SIG-M5 (cell line): Measurements from ENCODE around the gene TCF25.
"Not testable (repeated sequence)": the region's sequence is repeated elsewhere in the genome, so short reads cannot be mapped to it uniquely, and the experiment has no call there.

Experiments used
- DNase-seq: peaks from one replicate; lab custom pipeline; 2025; lab: John Stamatoyannopoulos, UW

Gene TCF25

DNA sequence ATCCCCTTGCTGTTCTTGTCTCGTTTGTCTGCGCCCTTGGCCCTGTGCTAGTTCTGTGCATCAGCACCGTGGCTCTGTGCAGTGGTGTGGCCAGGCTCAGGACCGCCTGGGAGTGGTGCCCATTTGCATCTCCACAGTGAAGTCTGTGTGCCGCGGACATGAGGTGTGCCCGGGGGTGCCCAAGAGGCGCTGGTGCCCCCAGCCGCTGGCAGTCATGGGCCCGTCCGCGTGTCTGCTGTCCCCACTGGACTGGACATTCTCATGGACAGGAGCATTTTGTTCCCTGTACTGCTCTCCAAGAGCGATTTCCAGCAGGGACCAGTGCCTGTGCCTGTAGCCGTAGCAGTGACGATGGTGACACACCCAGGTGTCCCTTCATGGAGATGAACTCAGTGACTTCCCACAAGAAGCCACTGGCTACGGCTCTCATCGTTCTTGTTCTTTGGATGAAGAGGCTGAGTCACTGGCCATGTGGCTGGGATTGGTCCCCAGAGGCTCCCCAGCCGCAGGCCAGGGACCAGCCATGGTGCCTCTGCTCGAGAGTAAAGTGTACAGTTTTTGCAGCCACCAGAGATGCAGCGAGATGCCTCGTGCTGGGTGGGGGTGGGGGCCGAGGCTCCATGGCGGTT is 32.2 kb downstream of the TCF25 start:
- no peak for DNase-seq

DNA sequence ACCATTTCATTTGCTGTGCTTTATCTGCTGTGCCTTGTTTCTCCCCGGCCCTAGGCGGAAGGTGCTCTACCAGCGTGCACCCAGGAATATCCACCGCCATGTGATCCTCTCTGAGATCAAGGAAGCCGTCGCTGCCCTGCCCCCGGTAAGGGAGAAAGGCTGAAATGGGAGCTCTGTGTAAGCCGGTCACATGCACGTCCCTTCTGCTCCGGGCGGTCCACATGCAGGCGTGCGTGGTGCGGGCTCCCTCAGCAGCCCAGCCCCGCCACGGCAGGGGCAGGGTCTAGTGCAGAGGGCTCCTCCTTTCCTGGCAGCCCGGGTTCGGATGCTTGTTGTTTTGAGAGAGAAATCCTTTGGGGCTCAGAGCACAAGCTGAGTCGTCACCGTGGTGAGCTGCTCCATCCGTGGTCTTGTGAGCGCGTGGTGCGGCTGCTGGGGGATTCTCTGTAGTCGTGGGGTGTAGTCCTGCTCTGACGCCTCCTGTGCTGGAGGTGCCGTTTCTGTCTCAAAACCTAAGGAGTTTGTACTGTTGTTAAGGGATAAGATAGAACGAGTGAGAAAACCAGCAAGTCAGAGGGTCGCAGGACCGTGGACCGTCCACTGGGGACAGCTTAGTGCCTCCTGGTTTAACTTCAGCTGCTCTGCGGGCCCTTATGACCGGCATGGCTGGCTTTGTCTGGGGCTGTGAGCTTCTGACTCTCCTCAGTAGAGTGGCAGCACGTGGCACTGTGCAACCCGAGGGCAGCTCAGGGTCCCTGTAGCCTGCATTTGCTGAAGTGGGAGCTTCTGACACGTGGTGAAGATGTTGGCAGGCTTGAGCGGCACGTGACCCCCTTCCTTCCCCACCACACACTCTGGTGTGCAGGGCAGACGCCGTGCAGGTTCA is 33.0 kb downstream of the TCF25 start:
- DNase-seq, result no peak

DNA sequence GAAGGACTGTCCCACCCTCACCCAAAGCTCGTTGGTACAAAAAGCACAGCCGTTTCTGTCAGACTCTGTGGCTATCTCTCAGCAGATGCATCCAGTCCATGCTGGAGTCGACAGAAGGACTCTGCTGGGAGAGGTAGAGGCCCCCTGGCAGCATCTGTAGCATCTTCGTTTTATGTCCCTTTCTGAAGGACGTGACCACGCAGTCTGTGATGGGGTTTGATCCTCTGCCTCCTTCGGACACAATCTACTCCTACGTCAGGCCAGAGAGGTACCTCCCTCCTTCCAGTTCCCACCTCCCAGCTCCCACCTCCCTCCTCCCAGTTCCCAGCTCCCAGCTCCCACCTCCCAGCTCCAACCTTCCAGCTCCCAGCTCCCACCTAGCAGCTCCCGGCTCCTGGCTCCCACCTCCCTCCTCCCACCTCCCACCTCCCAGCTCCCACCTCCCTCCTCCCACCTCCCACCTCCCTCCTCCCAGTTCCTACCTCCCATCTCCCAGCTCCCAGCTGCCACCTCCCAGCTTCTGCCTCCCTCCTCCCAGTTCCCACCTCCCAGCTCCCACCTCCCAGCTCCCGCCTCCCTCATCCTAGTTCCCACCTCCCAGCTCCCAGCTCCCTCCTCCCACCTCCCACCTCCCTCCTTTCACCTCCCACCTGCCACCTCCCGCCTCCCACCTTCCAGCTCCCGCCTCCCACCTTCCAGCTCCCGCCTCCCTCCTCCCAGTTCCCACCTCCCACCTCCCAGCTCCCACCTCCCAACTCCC is 33.8 kb downstream of the TCF25 start:
- DNase-seq, result no peak

DNA sequence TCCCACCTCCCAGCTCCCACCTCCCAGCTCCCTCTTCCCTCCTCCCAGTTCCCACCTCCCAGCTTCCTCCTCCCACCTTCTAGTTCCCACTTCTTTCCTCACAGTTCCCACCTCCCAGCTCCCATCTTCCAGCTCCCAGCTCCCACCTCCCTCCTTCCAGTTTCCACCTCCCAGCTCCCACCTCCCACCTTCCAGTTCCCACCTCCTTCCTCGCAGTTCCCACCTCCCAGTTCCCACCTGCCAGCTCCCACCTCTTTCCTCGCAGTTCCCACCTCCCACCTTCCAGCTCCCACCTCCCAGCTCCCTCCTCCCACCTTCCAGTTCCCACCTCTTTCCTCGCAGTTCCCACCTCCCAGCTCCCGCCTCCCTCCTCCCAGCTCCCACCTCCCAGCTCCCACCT is 34.8 kb downstream of the TCF25 start:
- DNase-seq, result no peak

DNA sequence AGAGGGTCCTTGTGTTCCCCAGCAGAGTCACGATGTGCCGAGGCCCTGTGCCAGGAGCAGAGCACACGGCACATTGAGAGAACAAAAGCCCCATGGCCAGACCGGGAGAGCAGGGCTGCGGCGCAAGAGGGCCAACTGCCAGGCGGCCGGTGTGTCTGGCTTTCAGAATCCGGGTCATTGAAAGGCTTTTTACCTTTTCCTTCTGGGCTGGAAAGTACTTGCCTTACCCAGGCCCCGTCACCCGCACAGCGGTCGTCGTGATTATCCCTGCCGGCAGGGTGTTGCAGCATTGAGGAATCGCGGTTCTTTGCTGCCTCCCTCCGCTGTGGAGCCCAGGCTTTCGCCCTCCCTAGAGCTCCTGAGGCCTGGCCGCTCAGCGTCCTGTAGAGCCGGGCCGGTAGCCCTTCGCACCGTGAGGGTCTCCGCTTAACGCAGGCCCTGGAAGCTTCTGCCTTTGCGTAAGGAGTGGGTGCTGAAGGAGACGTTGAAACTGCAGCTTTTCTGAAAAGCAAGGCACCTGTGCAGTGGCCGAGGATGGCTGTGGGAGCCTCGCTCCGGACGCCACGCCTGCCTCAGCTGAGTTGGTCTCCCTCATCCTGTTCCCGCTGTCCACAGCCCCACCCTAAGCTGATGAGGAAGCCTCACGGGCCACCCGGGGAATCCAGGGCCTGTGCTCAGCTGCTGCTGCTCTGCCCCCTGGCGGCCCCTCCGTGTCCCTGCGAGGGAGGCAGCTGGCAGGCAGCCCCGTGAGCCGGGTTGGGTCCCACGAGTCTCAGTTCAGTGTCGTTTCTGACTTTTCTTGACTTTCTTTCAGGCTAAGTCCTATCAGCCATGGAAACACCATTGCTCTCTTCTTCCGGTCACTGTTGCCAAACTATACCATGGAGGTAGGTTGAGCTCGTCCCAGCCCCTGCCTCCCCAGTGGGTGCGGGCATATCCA is 36.7 kb downstream of the TCF25 start:
- DNase-seq, result no peak

DNA sequence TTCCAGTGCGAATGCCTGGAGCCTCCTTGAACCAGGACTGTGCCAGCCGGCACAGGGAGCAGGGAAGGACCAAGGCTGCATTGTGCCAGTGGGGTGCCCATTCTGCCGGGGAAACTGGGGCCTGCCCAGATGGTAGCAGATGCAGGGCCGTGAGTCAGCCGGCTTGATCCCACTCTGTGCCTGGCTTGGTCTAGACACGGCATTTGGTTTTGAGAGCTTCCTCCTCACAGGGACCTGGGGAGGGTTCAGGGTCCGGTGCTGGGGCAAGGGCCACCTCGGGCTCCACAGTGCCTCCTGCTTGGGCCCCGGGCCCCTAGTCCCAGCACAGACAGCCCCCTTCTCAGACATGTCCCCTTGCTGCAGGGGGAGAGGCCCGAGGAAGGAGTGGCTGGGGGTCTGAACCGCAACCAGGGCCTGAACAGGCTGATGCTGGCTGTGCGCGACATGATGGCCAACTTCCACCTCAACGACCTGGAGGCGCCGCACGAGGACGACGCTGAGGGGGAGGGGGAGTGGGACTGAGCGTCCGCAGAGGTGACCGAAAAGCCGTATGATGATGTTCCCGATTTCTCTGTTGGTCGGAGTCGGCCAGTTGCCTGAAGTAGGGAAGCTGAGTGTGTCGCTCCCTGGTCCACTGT is 37.4 kb downstream of the TCF25 start:
- no peak for DNase-seq

DNA sequence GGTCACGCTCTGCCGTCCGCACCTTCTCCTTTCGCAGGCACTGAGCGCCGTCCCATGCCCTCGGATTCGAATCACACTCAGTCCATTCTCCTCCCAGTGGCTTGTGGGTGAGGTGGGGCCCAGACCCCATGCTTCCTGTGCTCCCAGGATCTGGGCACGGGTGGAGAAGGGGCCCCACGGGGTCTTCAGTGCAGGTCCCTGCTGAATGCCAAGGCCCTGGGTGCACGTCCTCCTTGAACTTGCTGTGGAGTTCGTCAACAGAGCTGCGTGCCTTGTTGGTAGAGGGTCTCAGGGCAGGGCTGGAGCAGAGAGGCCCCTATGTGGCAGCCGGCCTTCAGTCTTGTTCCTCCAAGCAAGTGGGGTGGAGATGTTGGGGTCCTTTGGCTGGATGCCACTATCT is 38.0 kb downstream of the TCF25 start:
- DNase-seq, result no peak

DNA sequence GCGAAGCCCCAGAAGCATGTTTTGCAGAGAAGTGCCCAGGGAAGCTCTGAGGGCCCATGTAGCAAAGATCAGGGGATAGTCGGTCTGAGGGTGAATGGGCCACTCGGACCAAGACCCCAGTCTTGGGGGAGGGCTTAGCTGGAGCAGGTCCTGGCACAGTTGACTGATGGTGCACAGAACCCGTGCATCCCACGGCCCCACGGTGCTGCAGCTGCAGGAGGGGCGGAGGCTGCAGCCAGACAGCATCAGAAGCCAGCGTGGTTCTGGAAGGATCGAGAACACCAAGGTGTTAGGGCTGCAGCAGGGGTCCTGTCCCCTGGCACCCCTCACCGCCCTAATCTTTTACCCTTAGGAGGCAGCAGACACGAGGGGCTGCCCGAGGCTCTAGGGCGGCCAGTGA is 38.8 kb downstream of the TCF25 start:
- DNase-seq, result no peak

DNA sequence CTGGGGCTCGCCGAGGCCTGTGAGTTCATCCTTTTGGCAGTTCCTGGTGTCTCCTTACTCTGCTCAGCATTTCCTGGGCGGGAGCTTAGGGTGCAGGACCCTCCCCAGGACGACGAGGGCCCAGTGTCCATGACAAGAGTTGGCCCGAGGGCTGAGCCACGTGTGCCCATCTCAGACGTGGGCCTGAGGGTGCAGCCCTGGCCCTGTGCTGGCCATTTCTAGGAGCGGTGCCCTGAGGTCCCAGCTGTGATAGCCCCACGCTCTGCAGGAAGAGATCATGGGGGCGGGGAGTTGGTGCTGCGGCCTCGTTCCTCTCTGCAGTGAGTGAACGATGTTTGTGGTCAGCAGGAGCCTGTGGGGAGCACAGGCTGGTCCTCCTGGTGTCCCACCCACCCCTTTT is 39.2 kb downstream of the TCF25 start:
- no peak for DNase-seq

DNA sequence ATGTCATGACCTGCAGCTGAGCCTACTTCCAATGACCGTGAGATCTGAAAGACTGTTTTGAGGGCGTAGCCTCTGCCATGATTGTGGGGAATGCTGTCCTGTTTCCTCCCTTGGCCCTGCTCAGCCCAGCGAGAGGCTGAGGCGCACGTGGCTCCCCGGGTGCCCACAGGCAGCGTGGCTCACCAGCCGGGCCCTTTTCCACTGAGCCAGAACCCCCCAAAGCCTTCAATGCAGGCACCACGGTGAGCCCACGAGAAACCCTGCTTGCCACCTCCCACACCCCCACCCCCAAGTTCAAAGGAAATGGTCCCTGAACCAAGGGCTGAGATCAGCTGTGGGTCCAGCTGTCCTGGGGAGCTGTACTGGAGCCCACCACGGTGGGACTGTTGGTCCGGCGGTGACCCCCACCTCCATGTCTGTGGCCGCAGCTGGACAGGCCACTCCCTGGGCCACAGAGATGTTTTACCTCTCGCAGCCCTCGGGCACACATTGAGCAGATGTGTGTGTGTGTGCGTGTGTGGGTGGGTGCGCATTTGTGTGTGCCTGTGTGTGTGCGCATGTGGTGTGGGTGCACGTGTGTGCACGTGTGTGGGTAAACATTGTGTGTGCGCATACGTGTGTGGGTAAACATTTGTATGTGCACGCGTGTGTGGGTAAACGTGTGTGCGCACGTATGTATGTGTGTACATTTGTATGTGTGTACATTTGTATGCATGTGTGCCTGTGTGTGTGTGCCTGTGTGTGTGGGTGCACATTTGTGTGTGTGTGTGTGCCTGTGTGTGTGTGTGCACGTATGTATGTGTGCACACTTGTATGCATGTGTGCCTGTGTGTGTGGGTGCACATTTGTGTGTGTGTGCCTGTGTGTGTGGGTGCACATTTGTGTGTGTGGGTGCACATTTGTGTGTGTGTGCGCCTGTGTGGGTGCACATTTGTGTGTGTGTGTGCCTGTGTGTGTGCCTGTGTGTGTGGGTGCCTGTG is 40.3 kb downstream of the TCF25 start:
- no peak for DNase-seq

DNA sequence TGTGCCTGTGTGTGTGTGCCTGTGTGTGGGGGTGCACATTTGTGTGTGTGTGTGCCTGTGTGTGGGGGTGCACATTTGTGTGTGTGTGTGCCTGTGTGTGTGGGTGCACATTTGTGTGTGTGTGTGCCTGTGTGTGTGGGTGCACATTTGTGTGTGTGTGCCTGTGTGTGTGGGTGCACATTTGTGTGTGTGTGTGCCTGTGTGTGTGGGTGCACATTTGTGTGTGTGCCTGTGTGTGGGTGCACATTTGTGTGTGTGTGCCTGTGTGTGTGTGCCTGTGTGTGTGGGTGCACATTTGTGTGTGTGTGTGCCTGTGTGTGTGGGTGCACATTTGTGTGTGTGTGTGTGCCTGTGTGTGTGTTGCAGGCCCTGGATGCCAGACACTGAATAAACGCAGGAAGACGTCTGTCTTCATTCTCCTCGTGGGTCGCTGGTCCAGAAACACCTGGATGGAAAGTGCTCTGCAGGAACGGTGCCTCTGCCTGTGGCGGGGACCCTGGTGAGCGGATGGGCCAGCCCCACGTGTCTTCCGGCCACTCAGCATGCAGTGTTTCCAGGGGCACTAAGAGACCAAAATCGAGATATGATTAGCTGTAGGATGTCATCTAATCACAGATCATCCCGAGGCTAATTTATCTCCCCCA is 41.4 kb downstream of the TCF25 start:
- DNase-seq, result not testable (repeated sequence)

DNA sequence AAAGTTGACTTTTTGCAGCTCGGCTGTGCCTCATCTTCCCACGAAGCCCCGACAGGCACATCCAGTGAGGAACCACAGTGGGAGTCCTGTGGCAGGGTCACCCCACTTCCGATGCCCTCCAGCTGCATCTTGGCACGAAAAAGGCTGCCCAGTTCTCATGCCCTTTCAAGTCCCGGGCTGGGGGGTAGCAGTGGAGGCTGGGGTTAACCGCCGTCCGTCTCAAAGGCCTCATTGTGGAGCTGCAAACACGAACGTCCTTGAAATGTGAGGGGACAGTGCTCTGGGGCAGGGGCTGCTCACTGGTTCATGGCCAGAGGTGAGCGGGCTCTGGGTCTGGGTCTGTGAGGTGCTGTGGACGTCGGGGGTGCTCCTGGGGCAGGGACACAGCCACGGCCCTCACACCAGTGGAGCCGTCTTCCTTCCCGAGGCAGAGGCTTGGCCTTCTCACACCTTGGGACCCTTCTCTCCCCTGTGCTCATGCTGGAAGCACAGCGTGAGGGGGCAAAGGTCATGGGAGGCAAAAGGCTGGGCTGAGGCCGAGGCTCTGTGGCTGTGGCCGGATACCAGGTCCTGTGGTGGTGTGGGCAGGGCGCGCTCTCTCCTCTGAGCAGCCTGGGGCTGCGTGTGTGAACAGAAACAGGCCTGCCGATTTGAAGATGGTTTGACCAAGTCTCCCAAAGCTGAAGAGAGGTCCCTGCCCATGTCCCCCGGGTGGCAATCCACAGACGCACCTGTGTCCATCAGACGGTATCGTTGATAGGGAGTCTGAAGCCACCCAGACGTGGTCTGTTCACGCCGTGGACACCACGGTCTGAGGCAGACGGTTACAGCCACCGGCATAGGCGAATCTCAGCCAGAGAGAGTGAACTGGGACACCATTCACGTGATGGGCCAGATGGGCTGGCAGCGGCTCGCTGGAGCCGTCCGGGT is 42.2 kb downstream of the TCF25 start:
- no peak for DNase-seq

DNA sequence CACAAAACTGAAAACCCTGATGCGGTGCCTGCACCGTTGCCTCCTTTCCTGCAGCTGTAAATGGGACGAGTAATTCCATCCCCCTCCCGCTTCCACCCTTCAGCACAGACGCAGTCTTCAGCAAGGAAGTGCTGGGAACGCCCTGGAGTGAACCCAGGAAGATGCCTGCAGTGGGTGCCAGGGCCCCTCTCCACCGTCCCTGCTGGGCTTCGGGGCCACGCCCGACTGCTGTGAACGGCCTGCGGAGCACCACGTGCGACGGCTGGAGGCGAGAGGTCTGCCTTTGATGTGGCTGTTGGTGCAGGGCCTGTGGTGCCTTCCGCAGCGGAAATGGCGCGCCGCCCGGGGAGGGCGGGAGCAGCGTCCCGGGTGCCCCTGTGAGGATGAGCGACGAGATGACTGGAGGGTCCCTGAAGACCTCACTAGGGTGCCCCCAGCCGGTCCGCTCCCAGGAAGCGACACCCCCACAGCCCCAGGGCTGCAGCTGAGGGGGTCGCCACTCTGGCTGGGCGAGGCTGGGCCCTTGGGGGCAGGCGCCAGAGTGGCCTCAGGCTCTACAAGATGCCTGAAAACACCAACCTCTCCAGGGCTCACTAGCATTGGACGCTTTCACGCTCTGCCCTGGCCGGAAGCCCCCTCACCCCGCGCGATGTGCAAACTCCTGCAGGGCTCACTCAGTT is 44.5 kb downstream of the TCF25 start:
- no peak for DNase-seq

DNA sequence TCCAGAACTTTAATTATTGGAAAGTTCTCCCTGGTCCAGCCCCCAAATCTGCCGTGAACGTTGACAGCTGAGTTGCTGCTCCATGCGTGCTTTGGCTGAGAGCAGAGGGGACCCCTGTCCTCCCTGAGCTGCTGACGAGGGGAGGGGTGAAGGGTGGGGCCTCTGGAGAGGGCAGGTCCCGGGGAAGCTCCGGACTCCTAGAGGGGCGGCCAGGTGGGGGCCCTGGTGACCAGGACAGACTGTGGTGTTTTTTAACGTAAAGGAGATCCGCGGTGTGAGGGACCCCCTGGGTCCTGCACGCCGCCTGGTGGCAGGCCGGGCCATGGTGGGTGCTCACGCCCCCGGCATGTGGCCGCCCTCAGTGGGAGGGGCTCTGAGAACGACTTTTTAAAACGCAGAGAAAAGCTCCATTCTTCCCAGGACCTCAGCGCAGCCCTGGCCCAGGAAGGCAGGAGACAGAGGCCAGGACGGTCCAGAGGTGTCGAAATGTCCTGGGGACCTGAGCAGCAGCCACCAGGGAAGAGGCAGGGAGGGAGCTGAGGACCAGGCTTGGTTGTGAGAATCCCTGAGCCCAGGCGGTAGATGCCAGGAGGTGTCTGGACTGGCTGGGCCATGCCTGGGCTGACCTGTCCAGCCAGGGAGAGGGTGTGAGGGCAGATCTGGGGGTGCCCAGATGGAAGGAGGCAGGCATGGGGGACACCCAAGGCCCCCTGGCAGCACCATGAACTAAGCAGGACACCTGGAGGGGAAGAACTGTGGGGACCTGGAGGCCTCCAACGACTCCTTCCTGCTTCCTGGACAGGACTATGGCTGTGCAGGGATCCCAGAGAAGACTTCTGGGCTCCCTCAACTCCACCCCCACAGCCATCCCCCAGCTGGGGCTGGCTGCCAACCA is 45.3 kb downstream of the TCF25 start, which contains the start of gene MC1R:
Gene MC1R, plus strand, starts transcription at position 410 of the 895 bp plus-strand sequence. Its CDS starts 397 bp downstream, at position 807.
- no peak for DNase-seq

DNA sequence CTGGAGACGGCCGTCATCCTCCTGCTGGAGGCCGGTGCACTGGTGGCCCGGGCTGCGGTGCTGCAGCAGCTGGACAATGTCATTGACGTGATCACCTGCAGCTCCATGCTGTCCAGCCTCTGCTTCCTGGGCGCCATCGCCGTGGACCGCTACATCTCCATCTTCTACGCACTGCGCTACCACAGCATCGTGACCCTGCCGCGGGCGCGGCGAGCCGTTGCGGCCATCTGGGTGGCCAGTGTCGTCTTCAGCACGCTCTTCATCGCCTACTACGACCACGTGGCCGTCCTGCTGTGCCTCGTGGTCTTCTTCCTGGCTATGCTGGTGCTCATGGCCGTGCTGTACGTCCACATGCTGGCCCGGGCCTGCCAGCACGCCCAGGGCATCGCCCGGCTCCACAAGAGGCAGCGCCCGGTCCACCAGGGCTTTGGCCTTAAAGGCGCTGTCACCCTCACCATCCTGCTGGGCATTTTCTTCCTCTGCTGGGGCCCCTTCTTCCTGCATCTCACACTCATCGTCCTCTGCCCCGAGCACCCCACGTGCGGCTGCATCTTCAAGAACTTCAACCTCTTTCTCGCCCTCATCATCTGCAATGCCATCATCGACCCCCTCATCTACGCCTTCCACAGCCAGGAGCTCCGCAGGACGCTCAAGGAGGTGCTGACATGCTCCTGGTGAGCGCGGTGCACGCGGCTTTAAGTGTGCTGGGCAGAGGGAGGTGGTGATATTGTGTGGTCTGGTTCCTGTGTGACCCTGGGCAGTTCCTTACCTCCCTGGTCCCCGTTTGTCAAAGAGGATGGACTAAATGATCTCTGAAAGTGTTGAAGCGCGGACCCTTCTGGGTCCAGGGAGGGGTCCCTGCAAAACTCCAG is 46.4 kb downstream of the TCF25 start:
- DNase-seq, result no peak

DNA sequence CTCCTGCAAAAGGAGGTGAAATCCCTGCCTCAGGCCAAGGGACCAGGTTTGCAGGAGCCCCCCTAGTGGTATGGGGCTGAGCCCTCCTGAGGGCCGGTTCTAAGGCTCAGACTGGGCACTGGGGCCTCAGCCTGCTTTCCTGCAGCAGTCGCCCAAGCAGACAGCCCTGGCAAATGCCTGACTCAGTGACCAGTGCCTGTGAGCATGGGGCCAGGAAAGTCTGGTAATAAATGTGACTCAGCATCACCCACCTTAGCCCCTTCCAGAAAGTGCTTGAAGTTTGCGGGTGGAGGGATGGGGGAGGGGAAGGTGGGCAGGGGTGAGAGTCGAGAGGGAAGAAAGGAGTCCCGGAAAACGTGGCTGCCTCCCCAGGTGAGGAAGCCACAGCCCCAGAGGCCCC is 47.3 kb downstream of the TCF25 start:
- no peak for DNase-seq
